ENCODE data around the gene TMUB2.

DNA sequence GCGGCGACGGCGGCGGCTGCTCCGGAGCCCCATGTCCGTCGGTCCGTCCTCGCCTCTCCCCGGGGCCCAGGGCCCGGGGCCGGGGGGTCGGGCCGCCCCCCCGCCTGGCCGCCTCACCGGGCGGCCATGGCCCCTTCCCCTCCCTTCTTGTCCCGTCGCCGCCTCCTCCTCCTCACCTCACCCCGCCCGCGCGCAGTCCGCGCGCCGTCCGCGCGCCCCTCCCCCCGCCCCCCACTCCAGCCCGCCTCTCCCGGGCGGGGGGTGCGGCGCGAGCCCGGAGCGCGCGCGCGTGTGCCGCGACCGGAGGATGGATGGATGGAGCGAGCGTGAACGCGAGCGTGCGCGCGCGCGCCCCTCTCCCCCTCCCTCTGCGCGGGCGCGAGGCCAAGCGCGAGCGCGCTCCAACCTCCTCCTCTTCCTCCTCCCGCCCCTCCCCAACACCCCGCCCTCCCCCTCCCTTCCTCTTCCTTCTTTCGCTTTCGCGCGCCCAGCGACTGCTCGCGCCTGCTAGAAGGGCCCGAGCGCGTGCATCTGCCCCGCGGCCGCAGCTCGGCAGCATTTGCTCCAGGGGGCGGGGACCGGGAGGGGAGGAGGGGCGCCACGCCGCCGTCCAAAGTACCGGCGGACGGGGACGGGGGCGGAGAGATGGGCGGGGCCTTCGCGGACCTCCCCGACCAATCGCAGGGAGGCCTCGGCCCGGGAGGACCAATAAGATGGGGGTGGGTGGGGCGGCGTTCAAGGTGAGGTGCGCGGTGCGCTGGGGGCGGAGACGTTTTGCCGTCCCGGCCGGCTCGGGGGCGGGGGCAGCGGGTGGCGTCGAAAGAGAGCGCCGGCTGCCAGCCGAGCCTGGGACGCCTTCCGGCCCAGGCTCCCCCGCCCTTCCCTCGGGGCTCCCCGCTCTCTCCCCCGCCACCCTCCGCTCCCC, 13.0 kb downstream of the TMUB2 start, which contains the start of gene ATXN7L3:
- TF ChIP-seq, protein P1, sequence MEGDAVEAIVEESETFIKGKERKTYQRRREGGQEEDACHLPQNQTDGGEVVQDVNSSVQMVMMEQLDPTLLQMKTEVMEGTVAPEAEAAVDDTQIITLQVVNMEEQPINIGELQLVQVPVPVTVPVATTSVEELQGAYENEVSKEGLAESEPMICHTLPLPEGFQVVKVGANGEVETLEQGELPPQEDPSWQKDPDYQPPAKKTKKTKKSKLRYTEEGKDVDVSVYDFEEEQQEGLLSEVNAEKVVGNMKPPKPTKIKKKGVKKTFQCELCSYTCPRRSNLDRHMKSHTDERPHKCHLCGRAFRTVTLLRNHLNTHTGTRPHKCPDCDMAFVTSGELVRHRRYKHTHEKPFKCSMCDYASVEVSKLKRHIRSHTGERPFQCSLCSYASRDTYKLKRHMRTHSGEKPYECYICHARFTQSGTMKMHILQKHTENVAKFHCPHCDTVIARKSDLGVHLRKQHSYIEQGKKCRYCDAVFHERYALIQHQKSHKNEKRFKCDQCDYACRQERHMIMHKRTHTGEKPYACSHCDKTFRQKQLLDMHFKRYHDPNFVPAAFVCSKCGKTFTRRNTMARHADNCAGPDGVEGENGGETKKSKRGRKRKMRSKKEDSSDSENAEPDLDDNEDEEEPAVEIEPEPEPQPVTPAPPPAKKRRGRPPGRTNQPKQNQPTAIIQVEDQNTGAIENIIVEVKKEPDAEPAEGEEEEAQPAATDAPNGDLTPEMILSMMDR (IDR thresholded peaks at IDR 0.05; ENCODE audit: poor library complexity, severe bottlenecking): no peak
- TF ChIP-seq, protein P2, sequence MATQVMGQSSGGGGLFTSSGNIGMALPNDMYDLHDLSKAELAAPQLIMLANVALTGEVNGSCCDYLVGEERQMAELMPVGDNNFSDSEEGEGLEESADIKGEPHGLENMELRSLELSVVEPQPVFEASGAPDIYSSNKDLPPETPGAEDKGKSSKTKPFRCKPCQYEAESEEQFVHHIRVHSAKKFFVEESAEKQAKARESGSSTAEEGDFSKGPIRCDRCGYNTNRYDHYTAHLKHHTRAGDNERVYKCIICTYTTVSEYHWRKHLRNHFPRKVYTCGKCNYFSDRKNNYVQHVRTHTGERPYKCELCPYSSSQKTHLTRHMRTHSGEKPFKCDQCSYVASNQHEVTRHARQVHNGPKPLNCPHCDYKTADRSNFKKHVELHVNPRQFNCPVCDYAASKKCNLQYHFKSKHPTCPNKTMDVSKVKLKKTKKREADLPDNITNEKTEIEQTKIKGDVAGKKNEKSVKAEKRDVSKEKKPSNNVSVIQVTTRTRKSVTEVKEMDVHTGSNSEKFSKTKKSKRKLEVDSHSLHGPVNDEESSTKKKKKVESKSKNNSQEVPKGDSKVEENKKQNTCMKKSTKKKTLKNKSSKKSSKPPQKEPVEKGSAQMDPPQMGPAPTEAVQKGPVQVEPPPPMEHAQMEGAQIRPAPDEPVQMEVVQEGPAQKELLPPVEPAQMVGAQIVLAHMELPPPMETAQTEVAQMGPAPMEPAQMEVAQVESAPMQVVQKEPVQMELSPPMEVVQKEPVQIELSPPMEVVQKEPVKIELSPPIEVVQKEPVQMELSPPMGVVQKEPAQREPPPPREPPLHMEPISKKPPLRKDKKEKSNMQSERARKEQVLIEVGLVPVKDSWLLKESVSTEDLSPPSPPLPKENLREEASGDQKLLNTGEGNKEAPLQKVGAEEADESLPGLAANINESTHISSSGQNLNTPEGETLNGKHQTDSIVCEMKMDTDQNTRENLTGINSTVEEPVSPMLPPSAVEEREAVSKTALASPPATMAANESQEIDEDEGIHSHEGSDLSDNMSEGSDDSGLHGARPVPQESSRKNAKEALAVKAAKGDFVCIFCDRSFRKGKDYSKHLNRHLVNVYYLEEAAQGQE (IDR thresholded peaks at IDR 0.05; ENCODE audit: borderline replicate concordance): no peak
